Gastroesophageal sphincter (tissue), 4 donors: ENCODE results near the gene CLEC10A. TPM values are rescaled to one million over a fixed set of nuclear protein-coding genes. Genes with fewer than 3 reads are reported as not detected.
A peak's percentile ranks its signal among the peaks of the same experiment; 100 is the strongest.

Source experiments
- ATAC-seq: fragments of 150-250 bp; one replicate; pipeline ENCODE4 v1.9.1; 2016; ENCODE audit warnings: mild to moderate bottlenecking, moderate library complexity
- H3K27ac ChIP-seq, 4 donors: fragments of 200-600 bp; sonication (generic) in 3 of 4; 1 replicate in 3 of 4; 2 replicates in 1 of 4; pipeline ENCODE4 v1.5.1; 2016 to 2019
- H3K27me3 ChIP-seq: fragments of 200-600 bp; sonication (generic); one replicate; pipeline ENCODE4 v1.5.1; 2019
- H3K36me3 ChIP-seq, 2 donors: fragments of 200-600 bp; sonication (generic); one replicate each; pipeline ENCODE4 v1.5.1; 2019; ENCODE audit warnings: control low read depth in 1 of 2
- H3K4me1 ChIP-seq, 3 donors: fragments of 200-600 bp; sonication (generic); 1 replicate in 2 of 3; 2 replicates in 1 of 3; pipeline ENCODE4 v1.5.1; 2016 to 2019; ENCODE audit warnings: control low read depth in 2 of 3
- H3K4me3 ChIP-seq, 2 donors: fragments of 200-600 bp; sonication (generic); one replicate each; pipeline ENCODE4 v1.5.1; 2019; ENCODE audit warnings: mild to moderate bottlenecking in 1 of 2, moderate library complexity in 1 of 2
- H3K9me3 ChIP-seq, 3 donors: fragments of 200-600 bp; sonication (generic); one replicate each; pipeline ENCODE4 v1.5.1; 2017 to 2019; ENCODE audit warnings: control low read depth in 2 of 3
- CTCF ChIP-seq, 4 experiments: fragments of 200-600 bp in 2 of 4; fragments of 450-650 bp in 2 of 4; sonication (generic) in 1 of 4; IDR thresholded peaks; one replicate each; pipeline ENCODE4 v1.5.1; 2017 to 2019; ENCODE audit warnings: antibody characterized with exemption in 4 of 4, mild to moderate bottlenecking in 2 of 4, moderate library complexity in 2 of 4
- EP300 ChIP-seq: sonication (generic); formaldehyde crosslinking; IDR thresholded peaks from one replicate; pipeline ENCODE4 v1.6.1; 2017; ENCODE audit warnings: antibody characterized with exemption, mild to moderate bottlenecking
- POLR2A ChIP-seq, 2 donors: fragments of 450-650 bp; IDR thresholded peaks; one replicate each; pipeline ENCODE4 v1.6.1; 2017; ENCODE audit warnings: antibody characterized with exemption in 2 of 2, mild to moderate bottlenecking in 2 of 2, moderate library complexity in 1 of 2
- POLR2AphosphoS5 ChIP-seq: sonication (generic); formaldehyde crosslinking; IDR thresholded peaks from one replicate; pipeline ENCODE4 v1.6.1; 2017; ENCODE audit warnings: antibody characterized with exemption
- WGBS, 2 donors: methylation state at CpG; one replicate each; pipeline ENCODE4 v1.1.5; 2018; ENCODE audit warnings: low coverage in 1 of 2; 5-methylcytosine and 5-hydroxymethylcytosine counted together
- total RNA-seq, 4 donors: library from RNA; depleted of rRNA; stranded (reverse); fragments of >200 nt; gene quantifications; one replicate each; pipeline ENCODE4 v1.1.0, GENCODE V29; 2016

Gene CLEC10A
- total RNA-seq, 4 donors from 2014 or later = 3.8 to 25.6 (median 11.3) TPM

GRCh38 chr17:7046127-7046724 lies 33.8 kb downstream of the CLEC10A start:
- WGBS, 2 donors = 7 to 9% methylated on average over 2 to 3 of the region's 15 CpGs
- H3K36me3 ChIP-seq = no peaks in the 10 kb centered on the region
- peak overlapping the region; percentile 6 to 31 for H3K4me3 ChIP-seq
- no peaks in the 10 kb centered on the region for H3K9me3 ChIP-seq
- H3K27ac ChIP-seq = peak overlapping the region in 3 of 4 donors; percentile 41 to 60 (median 44)
- no peak for TF ChIP-seq POLR2A (IDR thresholded peaks at IDR 0.05)
- peak in 1 of 4 experiments; percentile 1 for TF ChIP-seq CTCF (IDR thresholded peaks at IDR 0.05)
- ATAC-seq = peak; percentile 10
- peaks cover 0 to 45% (median 25%) of the 10 kb centered on the region in 3 donors for H3K4me1 ChIP-seq
- H3K27me3 ChIP-seq = peaks cover 89% of the 10 kb centered on the region

GRCh38 chr17:7045492-7046126 lies 34.4 kb downstream of the CLEC10A start:
- peak; percentile 27 for ATAC-seq
- peaks cover 84% of the 10 kb centered on the region for H3K27me3 ChIP-seq
- peak overlapping the region in 2 of 4 donors; percentile 44 to 60 for H3K27ac ChIP-seq
- H3K4me1 ChIP-seq = peaks cover 0 to 45% (median 25%) of the 10 kb centered on the region in 3 donors
- no peak for TF ChIP-seq EP300
- peak in 3 of 4 experiments; percentile 73 to 76 (median 74) for TF ChIP-seq CTCF (IDR thresholded peaks at IDR 0.05)
- 0 to 24% methylated on average over 2 to 4 of the region's 5 CpGs for WGBS, 2 donors
- H3K9me3 ChIP-seq = no peaks in the 10 kb centered on the region
- H3K4me3 ChIP-seq = peak overlapping the region in 1 of 2 donors; percentile 31
- H3K36me3 ChIP-seq = no peaks in the 10 kb centered on the region

- Histone ChIP-seq H3K27ac (peak within 1 kb of the TSS in 3 of 4 donors; percentile 31 to 66 (median 35)), H3K4me3 (peak within 1 kb of the TSS; percentile 2 to 54), H3K36me3 (no peaks in the 10 kb centered on the region), H3K9me3 (no peaks in the 10 kb centered on the region), H3K4me1 (peaks cover 0 to 45% (median 25%) of the 10 kb centered on the region in 3 donors), H3K27me3 (peaks cover 66% of the 10 kb centered on the region)
- TF ChIP-seq EP300 (no peak), POLR2A (IDR thresholded peaks at IDR 0.05) (no peak), POLR2AphosphoS5 (no peak), CTCF (IDR thresholded peaks at IDR 0.05) (no peak)
- peak; percentile 57 for ATAC-seq
- WGBS, 2 donors = 4 to 15% methylated on average over 8 to 15 of the region's 58 CpGs
These were observed 36.4 kb downstream of the CLEC10A start, which contains the start of gene SLC16A11 for GRCh38 chr17:7043497-7044198. Gene SLC16A11, minus strand, starts transcription at chr17:7044092. Its CDS starts 579 bp downstream, at chr17:7043513.

GRCh38 chr17:7043182-7043496 lies 36.9 kb downstream of the CLEC10A start:
- WGBS, 2 donors = no CpG with 5 or more reads among the region's 21 CpGs
- H3K4me1 ChIP-seq = peaks cover 0 to 45% (median 25%) of the 10 kb centered on the region in 3 donors
- no peaks in the 10 kb centered on the region for H3K9me3 ChIP-seq
- TF ChIP-seq CTCF (IDR thresholded peaks at IDR 0.05) (no peak), POLR2AphosphoS5 (no peak), EP300 (no peak), POLR2A (IDR thresholded peaks at IDR 0.05) (no peak)
- peak; percentile 36 for ATAC-seq
- peak overlapping the region in 3 of 4 donors; percentile 31 to 66 (median 35) for H3K27ac ChIP-seq
- H3K27me3 ChIP-seq = peaks cover 61% of the 10 kb centered on the region
- H3K4me3 ChIP-seq = peak overlapping the region in 1 of 2 donors; percentile 54
- no peaks in the 10 kb centered on the region for H3K36me3 ChIP-seq
